ENCODE data around the gene NUP210L.

GRCh38 chr1:153987621-153988020 lies 167.3 kb downstream of the NUP210L start:
- TF ChIP-seq, protein P1, sequence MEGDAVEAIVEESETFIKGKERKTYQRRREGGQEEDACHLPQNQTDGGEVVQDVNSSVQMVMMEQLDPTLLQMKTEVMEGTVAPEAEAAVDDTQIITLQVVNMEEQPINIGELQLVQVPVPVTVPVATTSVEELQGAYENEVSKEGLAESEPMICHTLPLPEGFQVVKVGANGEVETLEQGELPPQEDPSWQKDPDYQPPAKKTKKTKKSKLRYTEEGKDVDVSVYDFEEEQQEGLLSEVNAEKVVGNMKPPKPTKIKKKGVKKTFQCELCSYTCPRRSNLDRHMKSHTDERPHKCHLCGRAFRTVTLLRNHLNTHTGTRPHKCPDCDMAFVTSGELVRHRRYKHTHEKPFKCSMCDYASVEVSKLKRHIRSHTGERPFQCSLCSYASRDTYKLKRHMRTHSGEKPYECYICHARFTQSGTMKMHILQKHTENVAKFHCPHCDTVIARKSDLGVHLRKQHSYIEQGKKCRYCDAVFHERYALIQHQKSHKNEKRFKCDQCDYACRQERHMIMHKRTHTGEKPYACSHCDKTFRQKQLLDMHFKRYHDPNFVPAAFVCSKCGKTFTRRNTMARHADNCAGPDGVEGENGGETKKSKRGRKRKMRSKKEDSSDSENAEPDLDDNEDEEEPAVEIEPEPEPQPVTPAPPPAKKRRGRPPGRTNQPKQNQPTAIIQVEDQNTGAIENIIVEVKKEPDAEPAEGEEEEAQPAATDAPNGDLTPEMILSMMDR (IDR thresholded peaks at IDR 0.05), result no peak
- TF ChIP-seq POLR2A (IDR thresholded peaks at IDR 0.05), result no peak
